Measurements from ENCODE around the gene ADGRF1.

DNA sequence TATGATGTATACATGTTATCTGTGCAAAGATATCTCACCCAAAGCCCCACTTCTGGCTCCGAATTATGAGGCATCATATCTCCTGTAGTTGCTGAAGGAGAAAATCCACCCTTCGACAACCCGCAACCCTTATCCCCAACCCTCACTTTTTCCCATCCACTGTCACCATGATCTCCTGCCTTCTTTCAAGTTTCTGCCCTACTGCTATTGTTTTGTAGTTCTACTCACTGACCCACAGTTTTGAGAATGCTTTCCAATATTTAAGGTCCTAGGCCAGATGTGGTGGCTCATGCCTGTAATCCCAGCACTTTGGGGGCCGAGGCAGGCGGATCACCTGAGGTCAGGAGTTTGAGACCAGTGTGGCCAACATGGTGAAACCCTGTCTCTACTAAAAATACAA is 22.2 kb downstream of the ADGRF1 start:
- TF ChIP-seq, protein P1, sequence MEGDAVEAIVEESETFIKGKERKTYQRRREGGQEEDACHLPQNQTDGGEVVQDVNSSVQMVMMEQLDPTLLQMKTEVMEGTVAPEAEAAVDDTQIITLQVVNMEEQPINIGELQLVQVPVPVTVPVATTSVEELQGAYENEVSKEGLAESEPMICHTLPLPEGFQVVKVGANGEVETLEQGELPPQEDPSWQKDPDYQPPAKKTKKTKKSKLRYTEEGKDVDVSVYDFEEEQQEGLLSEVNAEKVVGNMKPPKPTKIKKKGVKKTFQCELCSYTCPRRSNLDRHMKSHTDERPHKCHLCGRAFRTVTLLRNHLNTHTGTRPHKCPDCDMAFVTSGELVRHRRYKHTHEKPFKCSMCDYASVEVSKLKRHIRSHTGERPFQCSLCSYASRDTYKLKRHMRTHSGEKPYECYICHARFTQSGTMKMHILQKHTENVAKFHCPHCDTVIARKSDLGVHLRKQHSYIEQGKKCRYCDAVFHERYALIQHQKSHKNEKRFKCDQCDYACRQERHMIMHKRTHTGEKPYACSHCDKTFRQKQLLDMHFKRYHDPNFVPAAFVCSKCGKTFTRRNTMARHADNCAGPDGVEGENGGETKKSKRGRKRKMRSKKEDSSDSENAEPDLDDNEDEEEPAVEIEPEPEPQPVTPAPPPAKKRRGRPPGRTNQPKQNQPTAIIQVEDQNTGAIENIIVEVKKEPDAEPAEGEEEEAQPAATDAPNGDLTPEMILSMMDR (IDR thresholded peaks at IDR 0.05) = no peak
- TF ChIP-seq POLR2A (IDR thresholded peaks at IDR 0.05; ENCODE audit: low read depth) (no peak), POLR2AphosphoS5 (IDR thresholded peaks at IDR 0.05) (no peak), EP300 (IDR thresholded peaks at IDR 0.05) (no peak)

Data from esophagus muscularis mucosa (tissue), 4 donors.